Glutamatergic neuron (in vitro differentiated cells): ENCODE results near the gene SYP. TPM values are rescaled to one million over a fixed set of nuclear protein-coding genes. Genes with fewer than 3 reads are reported as not detected.

Source experiments
- DNase-seq: peaks from one replicate; pipeline ENCODE4 v3.0.0; 2022
- H3K27ac Mint-ChIP-seq: one replicate; pipeline ENCODE4 v1.8.0; 2020; ENCODE audit warnings: mild to moderate bottlenecking, mixed read lengths, inconsistent platforms; ENCODE audit not compliant: unreplicated experiment
- H3K27me3 Mint-ChIP-seq: one replicate; pipeline ENCODE4 v1.8.0; 2020; ENCODE audit warnings: mild to moderate bottlenecking, moderate library complexity, mixed read lengths, inconsistent platforms; ENCODE audit not compliant: unreplicated experiment
- H3K36me3 Mint-ChIP-seq: one replicate; pipeline ENCODE4 v1.8.0; 2020; ENCODE audit warnings: mild to moderate bottlenecking, mixed read lengths, inconsistent platforms; ENCODE audit not compliant: unreplicated experiment
- H3K4me1 Mint-ChIP-seq: one replicate; pipeline ENCODE4 v1.8.0; 2020; ENCODE audit warnings: mild to moderate bottlenecking, low read depth, mixed read lengths, inconsistent platforms; ENCODE audit not compliant: unreplicated experiment
- H3K4me3 Mint-ChIP-seq: one replicate; pipeline ENCODE4 v1.8.0; 2020; ENCODE audit warnings: mild to moderate bottlenecking, mixed read lengths, inconsistent platforms; ENCODE audit not compliant: unreplicated experiment
- H3K9me3 Mint-ChIP-seq: one replicate; pipeline ENCODE4 v1.8.0; 2020; ENCODE audit warnings: mild to moderate bottlenecking, moderate library complexity, mixed read lengths, inconsistent platforms; ENCODE audit not compliant: unreplicated experiment
- total RNA-seq: library from RNA; stranded (reverse); fragmentation: NEBNext Ultra II Directional; extraction: Animal tissue kit (Norgen Biotek cat#: 25700); gene quantifications from one replicate; pipeline ENCODE4 v1.2.1, GENCODE V29; 2021; ENCODE audit not compliant: unreplicated experiment
- TF ChIP-seq, protein P1 (sequence below): fragments of 200-600 bp; sonication (generic); IDR thresholded peaks from one replicate; pipeline ENCODE4 v1.5.0; 2021; ENCODE audit not compliant: partially characterized antibody, unreplicated experiment

SYP gene
- total RNA-seq, 1 donor from 2014 or later = 291 TPM

DNA sequence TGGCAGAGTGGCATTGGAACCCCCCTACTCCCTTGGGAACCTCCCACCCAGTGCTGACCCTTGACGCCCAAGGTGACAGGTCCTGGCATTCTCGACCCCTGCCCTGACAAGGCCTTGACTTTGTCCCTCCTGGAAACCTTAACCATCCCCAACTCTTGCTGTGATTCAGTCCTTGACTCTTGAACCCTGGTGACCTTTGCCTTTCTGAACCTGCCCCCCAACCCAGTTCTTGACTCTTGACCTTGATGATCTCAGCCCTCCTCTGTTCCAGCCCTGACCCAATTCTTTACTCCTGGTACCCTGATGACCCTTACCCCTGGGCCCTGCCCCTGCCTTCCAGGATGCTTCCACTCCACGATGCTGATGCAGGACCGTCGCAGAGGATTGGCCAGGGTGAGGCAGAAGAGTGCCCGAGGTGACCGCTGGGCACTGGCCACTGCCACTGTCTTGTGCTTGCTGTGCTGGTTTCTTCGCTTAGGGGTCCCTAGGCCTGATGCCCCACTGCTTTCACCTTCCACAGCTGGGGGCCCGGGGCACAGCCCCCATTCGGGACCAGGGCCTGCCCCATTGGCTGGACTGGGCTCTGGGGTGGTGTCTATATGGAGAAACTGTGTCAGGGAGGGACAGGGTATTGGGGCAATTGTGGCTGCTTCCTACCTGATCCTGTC lies 31.5 kb upstream of the SYP start:
- Mint-ChIP-seq H3K9me3 (peaks cover 7% of the 10 kb centered on the region), H3K4me3 (peak overlapping the region; percentile 74), H3K4me1 (no peaks in the 10 kb centered on the region), H3K27me3 (no peaks in the 10 kb centered on the region), H3K36me3 (no peaks in the 10 kb centered on the region), H3K27ac (no peak overlapping the region)
- TF ChIP-seq, protein P1, sequence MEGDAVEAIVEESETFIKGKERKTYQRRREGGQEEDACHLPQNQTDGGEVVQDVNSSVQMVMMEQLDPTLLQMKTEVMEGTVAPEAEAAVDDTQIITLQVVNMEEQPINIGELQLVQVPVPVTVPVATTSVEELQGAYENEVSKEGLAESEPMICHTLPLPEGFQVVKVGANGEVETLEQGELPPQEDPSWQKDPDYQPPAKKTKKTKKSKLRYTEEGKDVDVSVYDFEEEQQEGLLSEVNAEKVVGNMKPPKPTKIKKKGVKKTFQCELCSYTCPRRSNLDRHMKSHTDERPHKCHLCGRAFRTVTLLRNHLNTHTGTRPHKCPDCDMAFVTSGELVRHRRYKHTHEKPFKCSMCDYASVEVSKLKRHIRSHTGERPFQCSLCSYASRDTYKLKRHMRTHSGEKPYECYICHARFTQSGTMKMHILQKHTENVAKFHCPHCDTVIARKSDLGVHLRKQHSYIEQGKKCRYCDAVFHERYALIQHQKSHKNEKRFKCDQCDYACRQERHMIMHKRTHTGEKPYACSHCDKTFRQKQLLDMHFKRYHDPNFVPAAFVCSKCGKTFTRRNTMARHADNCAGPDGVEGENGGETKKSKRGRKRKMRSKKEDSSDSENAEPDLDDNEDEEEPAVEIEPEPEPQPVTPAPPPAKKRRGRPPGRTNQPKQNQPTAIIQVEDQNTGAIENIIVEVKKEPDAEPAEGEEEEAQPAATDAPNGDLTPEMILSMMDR = no peak
- DNase-seq = no peak

DNA sequence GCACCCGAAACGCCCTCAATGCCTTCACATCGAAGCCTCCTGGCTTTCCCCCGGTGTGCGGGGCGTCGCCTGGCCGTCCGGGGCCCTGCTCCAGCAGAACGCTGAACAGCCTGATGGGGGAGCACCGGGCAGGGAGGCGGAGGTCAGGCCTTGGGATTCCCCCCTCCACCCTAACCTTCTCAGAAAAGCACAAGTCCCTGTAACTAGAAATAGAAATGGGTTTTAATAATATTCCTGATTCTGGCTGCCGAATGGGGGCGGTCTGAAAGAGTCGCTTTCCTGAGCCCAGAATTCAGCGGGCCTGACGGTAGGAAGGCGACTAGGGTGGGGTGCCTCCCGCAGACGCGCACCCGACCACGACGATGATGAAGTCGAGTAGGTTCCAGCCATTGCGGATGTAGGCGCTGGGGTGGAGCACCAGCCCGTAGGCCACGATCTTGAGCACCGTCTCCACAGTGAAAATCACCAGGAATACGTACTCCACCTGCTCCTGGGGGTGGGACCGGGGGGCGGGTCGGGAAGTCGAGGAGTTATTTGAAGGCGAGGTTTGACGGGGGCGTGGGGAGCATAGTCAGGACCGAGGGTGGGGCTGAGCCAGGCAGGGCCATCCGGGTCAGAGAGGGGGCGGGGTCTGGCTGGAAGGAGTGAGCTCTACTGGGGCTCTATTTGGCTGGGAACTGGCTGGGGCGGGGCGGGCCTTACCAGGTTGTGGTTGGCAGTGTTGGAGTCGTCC lies 30.7 kb upstream of the SYP start:
- Mint-ChIP-seq H3K27me3 (no peaks in the 10 kb centered on the region), H3K4me3 (peak overlapping the region; percentile 74), H3K36me3 (no peaks in the 10 kb centered on the region), H3K4me1 (no peaks in the 10 kb centered on the region), H3K27ac (peak overlapping the region; percentile 52), H3K9me3 (peaks cover 7% of the 10 kb centered on the region)
- DNase-seq = peak; percentile 74
- TF ChIP-seq, protein P1 = no peak

DNA sequence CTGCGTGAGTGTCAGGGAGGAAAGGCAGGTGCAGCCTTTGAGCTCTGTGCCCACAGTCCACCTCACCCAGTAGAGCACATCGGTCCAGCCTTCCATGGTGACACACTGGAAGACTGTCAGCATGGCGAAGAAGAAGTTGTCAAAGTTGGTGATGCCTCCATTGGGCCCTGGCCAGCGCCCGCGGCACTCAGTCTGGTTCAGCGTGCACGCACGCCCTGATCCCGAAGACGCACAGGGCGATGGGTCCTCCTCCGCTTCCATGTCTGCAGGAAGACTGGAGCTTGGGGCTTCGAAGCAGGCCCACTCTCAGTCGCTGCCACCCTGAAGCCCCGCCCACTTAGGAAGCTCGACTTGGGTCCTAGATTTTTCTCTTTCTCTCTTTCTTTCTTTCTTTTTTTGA lies 28.2 kb upstream of the SYP start:
- H3K36me3 Mint-ChIP-seq = no peaks in the 10 kb centered on the region
- no peak overlapping the region for H3K4me3 Mint-ChIP-seq
- H3K27me3 Mint-ChIP-seq = no peaks in the 10 kb centered on the region
- DNase-seq = no peak
- no peaks in the 10 kb centered on the region for H3K4me1 Mint-ChIP-seq
- TF ChIP-seq, protein P1 = no peak
- no peak overlapping the region for H3K27ac Mint-ChIP-seq
- peaks cover 7% of the 10 kb centered on the region for H3K9me3 Mint-ChIP-seq

DNA sequence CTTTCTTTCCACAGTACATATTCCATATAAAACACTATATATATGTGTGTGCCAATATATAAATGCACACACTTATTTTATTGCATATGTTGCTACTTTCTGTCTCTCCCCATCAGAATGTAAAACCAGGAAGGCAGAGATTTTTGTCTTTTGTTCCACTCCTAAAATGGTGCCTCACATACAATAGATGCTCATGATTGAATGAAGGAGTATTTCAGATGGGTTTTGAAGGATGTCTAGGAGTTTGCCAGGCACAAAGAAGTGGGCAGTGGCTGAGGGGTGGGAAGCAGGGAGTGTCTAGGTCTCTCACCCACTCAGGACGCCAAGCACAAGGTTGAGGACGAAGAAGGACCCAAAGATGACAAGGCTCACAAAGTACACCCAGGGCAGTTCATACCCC lies 27.7 kb upstream of the SYP start:
- Mint-ChIP-seq H3K9me3 (peaks cover 7% of the 10 kb centered on the region), H3K27me3 (no peaks in the 10 kb centered on the region), H3K4me1 (no peaks in the 10 kb centered on the region), H3K36me3 (no peaks in the 10 kb centered on the region), H3K27ac (no peak overlapping the region), H3K4me3 (no peak overlapping the region)
- DNase-seq = no peak
- TF ChIP-seq, protein P1 = no peak

DNA sequence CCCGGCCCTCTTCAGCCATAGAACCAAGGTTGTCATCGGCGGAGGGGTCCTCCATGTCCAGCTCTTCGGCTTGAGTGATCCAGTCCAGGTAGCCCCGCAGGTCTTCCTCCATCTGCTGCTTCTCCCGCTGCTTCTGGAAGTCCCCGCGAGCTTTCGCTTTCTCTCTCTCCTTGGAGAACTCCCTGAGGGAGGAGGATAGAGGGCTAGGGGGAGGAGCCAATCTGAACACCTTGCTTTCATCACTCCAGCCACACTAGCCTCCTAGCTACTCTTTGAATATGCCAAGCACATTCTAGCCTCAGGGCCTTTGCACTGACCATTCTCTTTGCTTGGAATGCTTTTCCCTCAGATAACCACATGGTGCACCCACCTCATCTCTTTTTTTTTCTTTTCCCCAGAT lies 27.0 kb upstream of the SYP start:
- TF ChIP-seq, protein P1 = no peak
- H3K9me3 Mint-ChIP-seq = peaks cover 7% of the 10 kb centered on the region
- H3K27me3 Mint-ChIP-seq = no peaks in the 10 kb centered on the region
- H3K36me3 Mint-ChIP-seq = no peaks in the 10 kb centered on the region
- no peak overlapping the region for H3K27ac Mint-ChIP-seq
- no peaks in the 10 kb centered on the region for H3K4me1 Mint-ChIP-seq
- H3K4me3 Mint-ChIP-seq = no peak overlapping the region
- no peak for DNase-seq
